Gastrocnemius medialis (tissue), 4 donors: ENCODE measurements around the gene PPIL4. TPM values are rescaled to one million over a fixed set of nuclear protein-coding genes. Genes with fewer than 3 reads are reported as not detected.

ENCODE experiments used
- ATAC-seq, 2 donors: fragments of 150-250 bp; one replicate each; pipeline ENCODE4 v1.9.1; 2016
- DNase-seq, 2 donors: peaks; one replicate each; pipeline ENCODE4 v3.0.0-alpha.2; 2019
- H3K27ac ChIP-seq, 4 donors: fragments of 200-600 bp; sonication (generic); 1 replicate in 1 of 4; 2 replicates in 3 of 4; pipeline ENCODE4 v1.5.1; 2016 to 2018; ENCODE audit warnings: mild to moderate bottlenecking in 2 of 4, moderate library complexity in 1 of 4
- H3K27me3 ChIP-seq, 3 donors: fragments of 200-600 bp; sonication (generic) in 2 of 3; 1 replicate in 1 of 3; 2 replicates in 2 of 3; pipeline versions ENCODE4 v1.5.1 to v1.6.0; 2016 to 2019; ENCODE audit warnings: mild to moderate bottlenecking in 1 of 3, moderate library complexity in 1 of 3
- H3K36me3 ChIP-seq, 2 donors: fragments of 200-600 bp; sonication (generic) in 1 of 2; one replicate each; pipeline ENCODE4 v1.5.1; 2017 to 2018
- H3K4me1 ChIP-seq, 2 donors: fragments of 200-600 bp; sonication (generic) in 1 of 2; one replicate each; pipeline ENCODE4 v1.5.1; 2016 to 2017; ENCODE audit warnings: mild to moderate bottlenecking in 2 of 2
- H3K4me3 ChIP-seq, 4 donors: fragments of 200-600 bp; sonication (generic) in 3 of 4; 1 replicate in 1 of 4; 2 replicates in 3 of 4; pipeline ENCODE4 v1.5.1; 2016 to 2019; ENCODE audit warnings: mild to moderate bottlenecking in 2 of 4
- H3K9me3 ChIP-seq, 3 donors: fragments of 200-600 bp; sonication (generic) in 2 of 3; 1 replicate in 1 of 3; 2 replicates in 2 of 3; pipeline ENCODE4 v1.5.1; 2016 to 2019
- POLR2A ChIP-seq, 2 donors: fragments of 450-650 bp; IDR thresholded peaks; one replicate each; pipeline ENCODE4 v1.6.1; 2017; ENCODE audit warnings: antibody characterized with exemption in 2 of 2, mild to moderate bottlenecking in 2 of 2, moderate library complexity in 2 of 2
- in situ Hi-C, 4 donors: fragments of 200-750 bp; cut with MboI; loops; one replicate each; pipeline versions ENCODE4 v1.15.0 to v1.8.0; 2017; ENCODE audit warnings: low sequenced_read_pairs in 4 of 4
- intact Hi-C: fragments of 100-400 bp; cut with DNase I; formaldehyde crosslinking; loops from one replicate; pipeline ENCODE4 v1.15.1; 2023; ENCODE audit warnings: low total_unique reads
- total RNA-seq, 4 donors: library from RNA; depleted of rRNA; stranded (reverse); fragments of >200 nt; gene quantifications; one replicate each; pipeline versions ENCODE4 v1.1.0 to v1.2.3, GENCODE V29; 2016
- TF ChIP-seq, protein P1 (sequence below), 5 experiments: fragments of 450-650 bp in 3 of 5; fragments of 200-600 bp in 2 of 5; sonication (generic) in 2 of 5; IDR thresholded peaks in 4 of 5; conservative IDR thresholded peaks in 1 of 5; 1 replicate in 4 of 5; 2 replicates in 1 of 5; pipeline ENCODE4 v1.5.1; 2016 to 2019; ENCODE audit warnings: antibody characterized with exemption in 5 of 5, mild to moderate bottlenecking in 3 of 5, moderate library complexity in 3 of 5

Gene PPIL4
- total RNA-seq, 4 donors from 2014 or later = 14.9 to 26.2 (median 18.5) TPM

DNA sequence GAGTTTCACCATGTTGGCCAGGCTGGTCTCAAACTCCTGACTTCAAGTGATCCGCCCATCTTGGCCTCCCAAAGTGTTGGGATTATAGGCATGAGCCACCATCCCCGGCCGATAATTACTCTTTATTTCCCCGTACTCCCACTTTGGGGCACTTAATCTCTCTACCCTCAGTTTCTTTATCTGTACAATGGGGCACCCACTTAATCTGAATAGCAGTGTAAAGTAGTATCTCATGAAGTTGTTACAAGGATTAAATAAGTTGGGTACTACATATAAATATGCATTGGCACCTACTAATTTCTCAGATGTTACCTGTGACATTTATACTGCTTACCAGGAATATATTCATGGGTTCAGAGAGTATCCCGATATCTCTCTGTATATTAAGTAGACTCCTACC lies 35.5 kb upstream of the PPIL4 start:
- H3K4me3 ChIP-seq = no peak overlapping the region
- H3K27ac ChIP-seq = no peak overlapping the region
- intact Hi-C loops = no loop called here
- no peak for ATAC-seq
- H3K27me3 ChIP-seq = no peaks in the 10 kb centered on the region
- no peak for DNase-seq
- in situ Hi-C loops = no loop called here
- H3K4me1 ChIP-seq = no peaks in the 10 kb centered on the region
- no peaks in the 10 kb centered on the region for H3K9me3 ChIP-seq
- TF ChIP-seq, protein P1, sequence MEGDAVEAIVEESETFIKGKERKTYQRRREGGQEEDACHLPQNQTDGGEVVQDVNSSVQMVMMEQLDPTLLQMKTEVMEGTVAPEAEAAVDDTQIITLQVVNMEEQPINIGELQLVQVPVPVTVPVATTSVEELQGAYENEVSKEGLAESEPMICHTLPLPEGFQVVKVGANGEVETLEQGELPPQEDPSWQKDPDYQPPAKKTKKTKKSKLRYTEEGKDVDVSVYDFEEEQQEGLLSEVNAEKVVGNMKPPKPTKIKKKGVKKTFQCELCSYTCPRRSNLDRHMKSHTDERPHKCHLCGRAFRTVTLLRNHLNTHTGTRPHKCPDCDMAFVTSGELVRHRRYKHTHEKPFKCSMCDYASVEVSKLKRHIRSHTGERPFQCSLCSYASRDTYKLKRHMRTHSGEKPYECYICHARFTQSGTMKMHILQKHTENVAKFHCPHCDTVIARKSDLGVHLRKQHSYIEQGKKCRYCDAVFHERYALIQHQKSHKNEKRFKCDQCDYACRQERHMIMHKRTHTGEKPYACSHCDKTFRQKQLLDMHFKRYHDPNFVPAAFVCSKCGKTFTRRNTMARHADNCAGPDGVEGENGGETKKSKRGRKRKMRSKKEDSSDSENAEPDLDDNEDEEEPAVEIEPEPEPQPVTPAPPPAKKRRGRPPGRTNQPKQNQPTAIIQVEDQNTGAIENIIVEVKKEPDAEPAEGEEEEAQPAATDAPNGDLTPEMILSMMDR (IDR thresholded peaks at IDR 0.05 in 4 of 5, conservative IDR thresholded peaks at IDR 0.05 in 1 of 5) = no peak
- no peak for TF ChIP-seq POLR2A (IDR thresholded peaks at IDR 0.05)
- peaks cover 0 to 43% of the 10 kb centered on the region in 2 donors for H3K36me3 ChIP-seq

DNA sequence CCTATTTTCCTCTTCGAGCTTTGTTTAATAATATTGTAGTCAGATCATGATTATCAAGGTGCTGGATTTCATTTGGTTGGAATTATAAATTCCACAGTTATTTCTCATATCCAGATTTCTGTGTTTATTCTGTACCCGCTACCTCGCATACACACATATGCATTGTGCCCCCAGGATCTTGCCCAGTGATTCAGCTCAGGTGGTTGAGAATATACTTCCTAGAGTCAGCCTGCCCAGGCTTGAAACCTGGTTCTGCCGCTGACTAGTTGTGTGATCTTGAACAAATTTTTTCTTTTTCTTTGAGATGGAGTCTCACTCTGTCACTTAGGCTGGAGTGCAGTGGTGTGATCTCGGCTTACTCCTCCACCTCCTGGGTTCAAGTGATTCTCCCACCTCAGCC lies 35.0 kb upstream of the PPIL4 start:
- H3K27ac ChIP-seq = no peak overlapping the region
- H3K27me3 ChIP-seq = no peaks in the 10 kb centered on the region
- H3K9me3 ChIP-seq = no peaks in the 10 kb centered on the region
- DNase-seq = no peak
- no peak overlapping the region for H3K4me3 ChIP-seq
- TF ChIP-seq, protein P1 (IDR thresholded peaks at IDR 0.05 in 4 of 5, conservative IDR thresholded peaks at IDR 0.05 in 1 of 5) = no peak
- TF ChIP-seq POLR2A (IDR thresholded peaks at IDR 0.05) = no peak
- no peak for ATAC-seq
- no peaks in the 10 kb centered on the region for H3K4me1 ChIP-seq
- H3K36me3 ChIP-seq = peaks cover 0 to 39% of the 10 kb centered on the region in 2 donors
- intact Hi-C loops (no loop called here), in situ Hi-C loops (no loop called here)

DNA sequence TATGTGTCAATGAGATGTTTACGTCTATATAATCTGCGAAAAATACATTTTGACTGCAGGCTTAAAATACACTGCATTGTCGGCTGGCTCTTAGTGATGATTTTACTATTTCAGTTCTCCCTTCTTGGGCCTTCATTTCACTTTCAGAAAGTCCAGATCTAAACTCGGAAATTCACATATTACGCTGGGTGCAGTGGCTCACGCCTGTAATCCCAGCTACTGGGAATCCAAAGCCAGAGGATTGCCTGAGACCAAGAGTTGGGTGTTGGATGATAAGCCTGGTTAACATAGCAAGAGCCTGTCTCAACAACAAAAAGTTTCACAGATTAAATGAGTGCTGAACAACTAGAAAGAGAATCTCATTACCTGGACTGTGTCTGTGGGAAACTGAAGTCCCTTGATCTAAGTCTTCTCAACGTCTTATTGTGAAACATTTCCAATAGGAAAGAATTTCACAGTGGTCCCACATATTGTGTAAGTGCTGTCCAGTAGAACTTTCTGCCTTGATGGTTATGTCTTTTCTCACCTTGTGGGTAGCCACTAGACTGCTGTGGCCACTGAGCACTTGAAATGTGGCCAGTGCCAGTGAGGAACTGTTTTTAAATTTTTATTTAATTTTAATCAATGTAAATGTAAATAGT lies 22.2 kb upstream of the PPIL4 start:
- Histone ChIP-seq H3K27me3 (no peaks in the 10 kb centered on the region), H3K36me3 (no peaks in the 10 kb centered on the region), H3K27ac (no peak overlapping the region), H3K4me1 (peaks cover 14 to 22% of the 10 kb centered on the region in 2 donors), H3K4me3 (no peak overlapping the region), H3K9me3 (no peaks in the 10 kb centered on the region)
- DNase-seq (no peak), ATAC-seq (no peak)
- in situ Hi-C loops = no loop called here
- TF ChIP-seq POLR2A (IDR thresholded peaks at IDR 0.05) = no peak
- TF ChIP-seq, protein P1 (IDR thresholded peaks at IDR 0.05 in 4 of 5, conservative IDR thresholded peaks at IDR 0.05 in 1 of 5) = no peak
- intact Hi-C loops = loop anchor here (2.0 to 5.0 kb wide), 4 partner anchors 81 to 359 kb away; partner anchors contain the start of genes KATNA1, NUP43 and PCMT1

DNA sequence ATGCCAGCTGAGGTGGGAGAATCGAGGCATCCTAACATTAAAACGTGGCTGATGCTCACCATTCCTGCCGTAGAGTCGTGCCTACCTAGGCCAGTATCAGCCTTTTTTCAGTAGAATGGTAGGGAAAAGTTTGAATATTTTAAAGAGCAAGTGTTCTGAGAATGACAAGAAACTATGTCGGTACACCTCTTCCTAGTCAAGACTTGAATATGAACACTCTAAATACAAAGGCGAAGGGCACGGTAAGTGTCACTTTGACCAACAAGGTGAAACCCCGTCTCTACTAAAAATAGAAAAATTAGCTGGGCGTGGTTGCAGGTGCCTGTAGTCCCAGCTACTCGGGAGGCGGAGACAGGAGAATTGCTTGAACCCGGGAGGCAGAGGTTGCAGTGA lies 21.3 kb upstream of the PPIL4 start:
- Histone ChIP-seq H3K4me1 (peaks cover 14 to 22% of the 10 kb centered on the region in 2 donors), H3K4me3 (peak overlapping the region; percentile 90 to 97 (median 95)), H3K27me3 (no peaks in the 10 kb centered on the region), H3K36me3 (no peaks in the 10 kb centered on the region), H3K9me3 (no peaks in the 10 kb centered on the region), H3K27ac (peak overlapping the region; percentile 89 to 96 (median 94))
- ATAC-seq = no peak
- intact Hi-C loops = loop anchor here (2.0 to 5.0 kb wide), 4 partner anchors 82 to 360 kb away; partner anchors contain the start of genes KATNA1, NUP43 and PCMT1
- in situ Hi-C loops = no loop called here
- TF ChIP-seq, protein P1 (IDR thresholded peaks at IDR 0.05 in 4 of 5, conservative IDR thresholded peaks at IDR 0.05 in 1 of 5) = no peak
- TF ChIP-seq POLR2A (IDR thresholded peaks at IDR 0.05) = no peak
- no peak for DNase-seq
